Neural cell (in vitro differentiated cells): ENCODE measurements around the gene EIF2A.

Experiments used
- EP300 ChIP-seq: fragments of 450-650 bp; conservative IDR thresholded peaks from 2 replicates; pipeline ENCODE4 v1.6.1; 2014; ENCODE audit warnings: antibody characterized with exemption, mild to moderate bottlenecking, moderate library complexity; ENCODE audit not compliant: poor library complexity, severe bottlenecking
- EZH2 ChIP-seq: fragments of 200-600, 300-800 bp; shearing (Covaris generic), sonication (generic); IDR thresholded peaks from 2 replicates; pipeline ENCODE4 v1.6.1; 2014; ENCODE audit warnings: antibody characterized with exemption, low read length, borderline replicate concordance, mild to moderate bottlenecking; ENCODE audit not compliant: insufficient read depth, poor library complexity, severe bottlenecking
- POLR2AphosphoS5 ChIP-seq: IDR thresholded peaks from 2 replicates; pipeline ENCODE4 v1.6.1; 2012
- RAD21 ChIP-seq: fragments of 450-650 bp; conservative IDR thresholded peaks from 2 replicates; pipeline ENCODE4 v1.6.1; 2014; ENCODE audit warnings: antibody characterized with exemption, mild to moderate bottlenecking, moderate library complexity
- TF ChIP-seq, protein P1 (sequence below): fragments of 450-650 bp; IDR thresholded peaks from 2 replicates; pipeline ENCODE4 v1.5.1; 2014; ENCODE audit warnings: antibody characterized with exemption, mild to moderate bottlenecking, moderate library complexity; ENCODE audit not compliant: poor library complexity, severe bottlenecking
- TF ChIP-seq, protein P2 (sequence below): IDR thresholded peaks from 2 replicates; pipeline ENCODE4 v1.6.1; 2012; ENCODE audit warnings: borderline replicate concordance

DNA sequence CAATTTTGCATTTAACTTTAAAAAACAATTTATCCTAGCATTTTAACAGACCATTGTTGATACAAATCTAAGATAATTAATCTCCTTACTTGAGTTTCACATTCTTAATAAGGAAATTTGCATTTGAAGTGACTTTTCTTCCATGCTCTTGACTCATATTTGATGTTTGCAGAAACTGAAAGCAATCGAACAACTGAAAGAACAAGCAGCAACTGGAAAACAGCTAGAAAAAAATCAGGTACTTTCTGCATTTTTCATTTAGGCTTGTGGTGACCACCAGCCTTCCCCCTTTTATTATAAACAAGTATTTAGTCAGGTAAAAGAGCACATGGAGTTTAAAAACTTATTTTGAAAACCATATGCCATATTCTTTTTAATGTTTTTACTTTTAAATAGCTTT, 36.4 kb downstream of the EIF2A start:
- TF ChIP-seq, protein P1, sequence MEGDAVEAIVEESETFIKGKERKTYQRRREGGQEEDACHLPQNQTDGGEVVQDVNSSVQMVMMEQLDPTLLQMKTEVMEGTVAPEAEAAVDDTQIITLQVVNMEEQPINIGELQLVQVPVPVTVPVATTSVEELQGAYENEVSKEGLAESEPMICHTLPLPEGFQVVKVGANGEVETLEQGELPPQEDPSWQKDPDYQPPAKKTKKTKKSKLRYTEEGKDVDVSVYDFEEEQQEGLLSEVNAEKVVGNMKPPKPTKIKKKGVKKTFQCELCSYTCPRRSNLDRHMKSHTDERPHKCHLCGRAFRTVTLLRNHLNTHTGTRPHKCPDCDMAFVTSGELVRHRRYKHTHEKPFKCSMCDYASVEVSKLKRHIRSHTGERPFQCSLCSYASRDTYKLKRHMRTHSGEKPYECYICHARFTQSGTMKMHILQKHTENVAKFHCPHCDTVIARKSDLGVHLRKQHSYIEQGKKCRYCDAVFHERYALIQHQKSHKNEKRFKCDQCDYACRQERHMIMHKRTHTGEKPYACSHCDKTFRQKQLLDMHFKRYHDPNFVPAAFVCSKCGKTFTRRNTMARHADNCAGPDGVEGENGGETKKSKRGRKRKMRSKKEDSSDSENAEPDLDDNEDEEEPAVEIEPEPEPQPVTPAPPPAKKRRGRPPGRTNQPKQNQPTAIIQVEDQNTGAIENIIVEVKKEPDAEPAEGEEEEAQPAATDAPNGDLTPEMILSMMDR: no peak
- no peak for TF ChIP-seq EP300
- no peak for TF ChIP-seq POLR2AphosphoS5
- TF ChIP-seq RAD21: no peak
- TF ChIP-seq EZH2: no peak
- TF ChIP-seq, protein P2, sequence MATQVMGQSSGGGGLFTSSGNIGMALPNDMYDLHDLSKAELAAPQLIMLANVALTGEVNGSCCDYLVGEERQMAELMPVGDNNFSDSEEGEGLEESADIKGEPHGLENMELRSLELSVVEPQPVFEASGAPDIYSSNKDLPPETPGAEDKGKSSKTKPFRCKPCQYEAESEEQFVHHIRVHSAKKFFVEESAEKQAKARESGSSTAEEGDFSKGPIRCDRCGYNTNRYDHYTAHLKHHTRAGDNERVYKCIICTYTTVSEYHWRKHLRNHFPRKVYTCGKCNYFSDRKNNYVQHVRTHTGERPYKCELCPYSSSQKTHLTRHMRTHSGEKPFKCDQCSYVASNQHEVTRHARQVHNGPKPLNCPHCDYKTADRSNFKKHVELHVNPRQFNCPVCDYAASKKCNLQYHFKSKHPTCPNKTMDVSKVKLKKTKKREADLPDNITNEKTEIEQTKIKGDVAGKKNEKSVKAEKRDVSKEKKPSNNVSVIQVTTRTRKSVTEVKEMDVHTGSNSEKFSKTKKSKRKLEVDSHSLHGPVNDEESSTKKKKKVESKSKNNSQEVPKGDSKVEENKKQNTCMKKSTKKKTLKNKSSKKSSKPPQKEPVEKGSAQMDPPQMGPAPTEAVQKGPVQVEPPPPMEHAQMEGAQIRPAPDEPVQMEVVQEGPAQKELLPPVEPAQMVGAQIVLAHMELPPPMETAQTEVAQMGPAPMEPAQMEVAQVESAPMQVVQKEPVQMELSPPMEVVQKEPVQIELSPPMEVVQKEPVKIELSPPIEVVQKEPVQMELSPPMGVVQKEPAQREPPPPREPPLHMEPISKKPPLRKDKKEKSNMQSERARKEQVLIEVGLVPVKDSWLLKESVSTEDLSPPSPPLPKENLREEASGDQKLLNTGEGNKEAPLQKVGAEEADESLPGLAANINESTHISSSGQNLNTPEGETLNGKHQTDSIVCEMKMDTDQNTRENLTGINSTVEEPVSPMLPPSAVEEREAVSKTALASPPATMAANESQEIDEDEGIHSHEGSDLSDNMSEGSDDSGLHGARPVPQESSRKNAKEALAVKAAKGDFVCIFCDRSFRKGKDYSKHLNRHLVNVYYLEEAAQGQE: no peak
